Fibroblast of mammary gland (primary cell): Measurements from ENCODE around the gene PLCG2.
"Not testable (repeated sequence)": the region's sequence is repeated elsewhere in the genome, so short reads cannot be mapped to it uniquely, and the experiment has no call there.

Experiments used
- DNase-seq: peaks from one replicate; pipeline ENCODE4 v3.0.0-alpha.2; 2010; ENCODE audit warnings: low read depth
- H3K4me3 ChIP-seq: 2 replicates; pipeline ENCODE4 v1.5.1; 2011; ENCODE audit warnings: low read depth, mild to moderate bottlenecking, low read length, moderate library complexity; ENCODE audit not compliant: control insufficient read depth
- TF ChIP-seq, protein P1 (sequence below): conservative IDR thresholded peaks from 2 replicates; pipeline ENCODE4 v1.5.1; 2011; ENCODE audit warnings: low read depth, low read length, inconsistent platforms; ENCODE audit not compliant: control insufficient read depth, insufficient read depth

PLCG2 gene

DNA sequence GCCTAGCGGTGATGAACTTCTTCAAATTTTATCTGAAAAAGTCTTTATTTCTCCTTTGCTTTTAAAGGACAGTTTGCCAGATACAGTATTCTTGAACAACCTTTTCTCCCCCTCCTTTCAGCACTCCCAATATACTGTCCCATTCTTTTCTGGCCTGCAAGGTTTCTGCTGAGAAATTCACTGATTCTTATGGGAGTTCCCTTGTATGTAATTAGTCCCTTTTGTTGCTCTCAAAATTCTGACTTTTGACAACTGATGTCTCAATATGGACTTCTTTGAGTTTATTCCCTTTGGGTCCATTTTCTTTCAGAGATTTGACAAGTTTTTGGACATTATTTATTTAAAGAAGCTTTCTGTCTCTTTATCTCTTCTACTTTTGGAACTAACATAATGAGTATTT lies 192.8 kb downstream of the PLCG2 start:
- no peak for DNase-seq
- H3K4me3 ChIP-seq = no peak overlapping the region
- TF ChIP-seq, protein P1, sequence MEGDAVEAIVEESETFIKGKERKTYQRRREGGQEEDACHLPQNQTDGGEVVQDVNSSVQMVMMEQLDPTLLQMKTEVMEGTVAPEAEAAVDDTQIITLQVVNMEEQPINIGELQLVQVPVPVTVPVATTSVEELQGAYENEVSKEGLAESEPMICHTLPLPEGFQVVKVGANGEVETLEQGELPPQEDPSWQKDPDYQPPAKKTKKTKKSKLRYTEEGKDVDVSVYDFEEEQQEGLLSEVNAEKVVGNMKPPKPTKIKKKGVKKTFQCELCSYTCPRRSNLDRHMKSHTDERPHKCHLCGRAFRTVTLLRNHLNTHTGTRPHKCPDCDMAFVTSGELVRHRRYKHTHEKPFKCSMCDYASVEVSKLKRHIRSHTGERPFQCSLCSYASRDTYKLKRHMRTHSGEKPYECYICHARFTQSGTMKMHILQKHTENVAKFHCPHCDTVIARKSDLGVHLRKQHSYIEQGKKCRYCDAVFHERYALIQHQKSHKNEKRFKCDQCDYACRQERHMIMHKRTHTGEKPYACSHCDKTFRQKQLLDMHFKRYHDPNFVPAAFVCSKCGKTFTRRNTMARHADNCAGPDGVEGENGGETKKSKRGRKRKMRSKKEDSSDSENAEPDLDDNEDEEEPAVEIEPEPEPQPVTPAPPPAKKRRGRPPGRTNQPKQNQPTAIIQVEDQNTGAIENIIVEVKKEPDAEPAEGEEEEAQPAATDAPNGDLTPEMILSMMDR = no peak

DNA sequence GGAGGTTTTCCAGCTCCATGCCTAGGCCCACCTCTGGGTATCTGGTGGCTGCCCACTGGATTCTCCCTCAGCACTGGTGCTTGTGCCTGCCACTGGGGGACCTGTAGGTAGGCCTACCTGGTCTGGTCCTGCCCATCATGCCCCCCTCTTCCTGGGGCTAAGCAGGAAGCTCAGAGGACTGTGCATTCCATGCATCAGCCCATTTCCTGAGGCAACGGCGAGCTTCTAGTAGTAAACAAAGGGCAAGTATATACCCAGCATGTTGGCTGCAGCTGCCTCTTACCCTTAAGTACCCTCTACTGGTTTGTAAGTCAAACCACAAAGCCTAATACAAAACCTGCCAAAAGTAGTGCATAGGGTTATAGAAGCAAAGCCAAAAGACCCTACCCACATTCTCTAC lies 194.6 kb downstream of the PLCG2 start:
- TF ChIP-seq, protein P1 = no peak
- DNase-seq = no peak
- H3K4me3 ChIP-seq = no peak overlapping the region

GRCh38 chr16:81975637-81976036 lies 196.5 kb downstream of the PLCG2 start:
- TF ChIP-seq, protein P1 = no peak
- no peak for DNase-seq
- H3K4me3 ChIP-seq = no peak overlapping the region

GRCh38 chr16:81977335-81977942 lies 198.3 kb downstream of the PLCG2 start:
- not testable (repeated sequence) for H3K4me3 ChIP-seq

DNA sequence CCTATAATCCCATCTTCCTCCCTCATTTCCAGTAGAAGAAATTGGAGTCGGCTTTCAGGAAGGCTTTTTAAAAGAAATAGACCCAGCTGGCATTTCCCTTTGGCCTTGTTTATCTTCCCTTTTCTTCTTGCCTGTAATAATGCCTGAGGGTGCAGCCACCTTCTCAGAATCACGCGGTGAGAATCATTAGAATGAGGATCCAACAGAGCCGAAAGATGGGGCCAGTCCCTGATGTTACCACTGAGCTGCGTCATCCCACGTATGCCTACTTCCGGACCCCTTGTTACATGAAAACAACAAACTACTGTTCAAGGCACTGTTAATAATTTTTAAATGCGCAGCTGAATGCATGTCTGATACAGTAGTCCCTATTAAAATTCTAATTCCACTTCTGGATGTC lies 208.0 kb downstream of the PLCG2 start:
- DNase-seq = no peak
- TF ChIP-seq, protein P1 = no peak
- no peak overlapping the region for H3K4me3 ChIP-seq

More at GRCh38 chr16:81977335-81977942, 198.3 kb downstream of the PLCG2 start:
- not testable (repeated sequence) for DNase-seq

DNA sequence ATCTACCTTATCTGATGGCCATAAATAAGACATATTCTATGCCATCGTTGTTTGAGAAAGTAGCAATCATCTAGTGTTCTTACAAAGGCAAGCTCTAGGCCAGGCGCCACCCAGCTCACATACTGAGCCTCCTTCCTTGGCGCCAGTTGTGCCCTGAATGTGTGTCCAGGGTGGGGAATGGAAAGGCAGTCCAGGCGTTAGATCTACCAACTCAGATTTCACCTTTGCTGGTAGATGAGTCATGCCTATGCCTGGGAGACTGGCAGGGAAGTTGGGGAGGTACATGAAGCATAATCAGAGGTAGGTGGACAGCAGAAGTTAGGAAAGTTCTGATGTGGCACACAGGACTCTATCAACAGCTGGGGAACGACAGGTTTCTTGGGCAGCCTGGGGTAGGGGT lies 208.6 kb downstream of the PLCG2 start:
- TF ChIP-seq, protein P1 = no peak
- DNase-seq = no peak
- no peak overlapping the region for H3K4me3 ChIP-seq

DNA sequence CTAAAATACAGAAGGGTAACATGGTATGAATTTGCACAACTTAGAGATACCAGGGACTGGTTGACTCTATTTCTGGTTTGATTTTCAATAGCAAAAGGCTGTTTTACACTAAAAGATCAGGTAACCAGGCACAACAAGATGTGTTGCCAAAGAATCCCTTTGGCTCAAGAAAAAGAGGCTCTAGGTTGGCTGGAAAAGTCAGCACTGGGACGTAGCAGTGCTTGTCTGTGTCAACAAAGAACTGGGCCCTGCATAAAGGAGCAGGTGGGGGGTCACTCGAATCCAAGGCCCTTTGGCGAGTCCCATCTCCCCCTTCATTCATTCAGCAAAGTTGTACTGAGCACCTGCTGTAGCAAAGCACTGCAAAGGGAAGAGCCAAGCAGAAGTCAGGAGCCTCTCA lies 213.8 kb downstream of the PLCG2 start:
- no peak for DNase-seq
- TF ChIP-seq, protein P1 = no peak
- no peak overlapping the region for H3K4me3 ChIP-seq
